ENCODE results near the gene TSSK3. TPM values are rescaled to one million over a fixed set of nuclear protein-coding genes. Genes with fewer than 3 reads are reported as not detected.

The TSSK3 gene
- polyA plus RNA-seq, 4 donors, result 1.5 to 6.2 (median 2.6) TPM

DNA sequence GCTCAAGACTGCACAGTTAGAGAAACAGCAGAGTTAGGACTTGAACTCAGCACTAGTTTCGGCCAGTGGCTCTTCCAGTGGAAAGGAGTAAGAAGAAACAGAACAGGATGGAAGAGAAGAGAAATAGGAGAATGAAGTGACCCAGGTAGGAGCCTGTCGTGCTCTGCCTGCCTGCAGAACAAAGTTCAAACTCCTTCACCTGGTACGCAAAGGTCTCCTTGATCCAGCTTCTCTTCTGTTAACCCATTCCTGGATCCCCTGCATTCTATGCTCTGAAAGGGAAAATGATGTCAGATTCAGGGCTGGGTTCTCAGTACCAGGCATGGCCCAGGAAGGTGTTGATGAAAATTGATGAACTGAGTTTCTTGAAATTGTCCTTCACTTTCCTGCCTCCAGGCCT is 3.9 kb upstream of the TSSK3 start:
- DNase-seq (ENCODE audit: low read depth in 4 of 4, low spot score in 3 of 4), result no peak

DNA sequence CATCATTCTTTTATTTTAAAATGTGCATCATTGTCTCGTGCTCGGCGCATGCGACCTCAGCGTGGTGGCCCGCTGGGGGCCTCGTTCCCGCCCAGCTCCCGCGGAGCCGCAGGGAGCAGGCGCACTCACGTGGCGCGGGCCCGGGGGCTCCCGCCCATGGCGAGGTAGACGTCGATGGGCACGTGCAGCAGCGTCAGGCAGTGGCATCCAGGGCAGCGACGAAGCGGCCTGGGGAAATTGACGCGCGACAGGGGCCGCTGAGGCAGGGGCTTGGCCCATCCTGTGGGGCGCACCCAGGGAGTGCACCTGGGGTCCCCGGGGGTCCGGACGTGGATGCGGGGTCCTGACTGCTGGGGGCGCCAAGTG is 1.0 kb upstream of the TSSK3 start:
- DNase-seq (ENCODE audit: low read depth in 4 of 4, low spot score in 3 of 4), result no peak

DNA sequence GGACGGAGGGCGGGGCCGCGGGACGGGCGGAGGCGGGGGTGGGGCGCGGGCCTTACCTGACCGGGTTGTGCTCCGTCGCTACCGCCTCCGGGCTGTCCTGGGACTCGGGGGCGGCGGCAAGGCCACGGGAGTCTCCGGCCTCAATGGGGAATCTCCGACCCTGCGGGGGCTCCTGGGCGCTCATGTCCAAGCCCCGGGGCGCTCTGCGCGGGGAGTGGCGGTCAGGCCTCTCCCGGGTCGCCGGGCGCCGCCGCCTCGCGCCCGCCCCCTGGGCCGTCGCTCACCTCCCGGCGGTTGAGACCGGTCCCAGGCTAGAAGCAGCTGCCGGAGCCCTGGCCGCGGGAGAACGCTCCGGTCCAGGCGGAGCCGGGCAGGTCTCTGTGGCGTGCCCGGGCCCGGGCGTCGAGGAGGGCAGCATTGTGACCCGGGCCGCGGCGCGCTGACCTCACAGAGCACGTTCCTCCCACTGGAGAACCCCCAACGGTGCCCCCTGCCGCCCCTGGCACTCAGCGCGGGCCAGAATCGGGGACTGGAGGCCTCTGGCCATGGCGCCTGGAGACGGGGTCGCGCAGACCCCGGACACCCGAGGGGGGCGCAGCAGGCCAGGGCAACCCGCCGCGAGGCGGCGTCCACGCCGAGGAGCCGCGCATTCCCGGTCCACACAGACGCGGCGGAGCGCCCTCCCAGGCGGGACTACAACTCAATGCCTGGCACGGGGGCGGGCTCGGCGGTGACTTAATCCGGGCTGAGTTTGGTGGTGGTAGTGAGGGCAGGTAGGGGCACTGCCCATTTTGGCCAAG is 465 bp upstream of the TSSK3 start:
- peak in 1 of 4 donors; percentile 46 for DNase-seq (ENCODE audit: low read depth in 4 of 4, low spot score in 3 of 4)

DNA sequence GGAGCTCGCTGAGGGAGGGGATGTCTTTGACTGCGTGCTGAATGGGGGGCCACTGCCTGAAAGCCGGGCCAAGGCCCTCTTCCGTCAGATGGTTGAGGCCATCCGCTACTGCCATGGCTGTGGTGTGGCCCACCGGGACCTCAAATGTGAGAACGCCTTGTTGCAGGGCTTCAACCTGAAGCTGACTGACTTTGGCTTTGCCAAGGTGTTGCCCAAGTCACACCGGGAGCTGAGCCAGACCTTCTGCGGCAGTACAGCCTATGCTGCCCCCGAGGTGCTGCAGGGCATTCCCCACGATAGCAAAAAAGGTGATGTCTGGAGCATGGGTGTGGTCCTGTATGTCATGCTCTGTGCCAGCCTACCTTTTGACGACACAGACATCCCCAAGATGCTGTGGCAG is 1.4 kb downstream of the TSSK3 start:
- no peak for DNase-seq (ENCODE audit: low read depth in 4 of 4, low spot score in 3 of 4)

DNA sequence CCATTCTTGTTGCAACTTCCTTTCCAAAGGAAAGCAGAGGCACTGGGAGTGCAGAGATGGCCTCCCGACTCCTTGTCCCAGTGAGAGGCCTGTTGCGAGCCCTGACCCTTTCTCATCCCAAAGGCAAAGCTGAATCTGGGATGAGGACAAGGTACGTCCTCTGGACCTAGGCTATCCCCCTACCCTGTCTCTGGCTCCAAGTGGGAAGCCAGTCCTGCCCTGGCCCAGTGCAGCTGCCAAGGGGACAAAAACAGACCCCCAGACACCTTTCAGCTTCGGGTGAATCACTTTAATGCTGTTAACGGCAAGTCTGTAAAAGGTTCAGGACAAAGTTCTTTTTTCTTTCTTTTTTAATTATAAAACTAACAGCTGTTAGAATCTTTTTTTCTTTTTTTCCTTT is 2.5 kb downstream of the TSSK3 start:
- no peak for DNase-seq (ENCODE audit: low read depth in 4 of 4, low spot score in 3 of 4)

GRCh38 chr1:32365445-32365844 is 3.1 kb downstream of the TSSK3 start:
- DNase-seq (ENCODE audit: low read depth in 4 of 4, low spot score in 3 of 4), result no peak

DNA sequence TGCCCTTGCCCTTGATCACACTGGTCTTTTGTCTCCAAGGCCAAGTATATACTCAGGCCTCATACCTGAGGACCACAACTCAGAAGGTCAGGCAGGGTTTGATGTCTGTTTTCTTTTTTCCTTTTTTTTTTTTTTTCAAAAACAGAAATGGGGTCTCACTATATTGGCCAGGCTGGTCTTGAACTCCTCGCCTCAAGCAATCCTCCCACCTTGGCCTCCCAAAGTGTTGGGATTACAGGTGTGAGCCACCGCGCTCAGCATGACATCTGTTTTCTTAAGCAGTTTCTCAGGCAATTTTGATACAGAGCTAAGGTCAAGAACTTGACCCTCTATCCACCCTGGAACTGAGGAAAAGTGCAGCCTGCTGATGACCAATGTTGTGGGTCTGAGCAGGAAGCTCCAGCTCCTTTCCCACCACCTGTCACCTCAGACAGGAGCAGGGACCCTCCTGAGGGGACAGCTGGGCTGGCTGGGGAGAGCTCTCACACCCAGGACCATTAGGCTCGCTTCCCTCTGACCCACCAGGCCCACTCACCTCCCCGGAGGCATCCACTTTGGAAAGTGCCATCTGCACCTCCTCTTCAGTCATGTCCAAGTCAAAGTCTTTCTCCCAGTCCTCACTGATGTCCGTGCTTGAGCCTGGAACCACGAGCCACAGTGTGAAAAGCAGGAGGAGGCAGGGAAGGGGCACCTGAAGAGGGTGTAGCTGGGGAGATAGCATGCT is 5.7 kb downstream of the TSSK3 start:
- no peak for DNase-seq (ENCODE audit: low read depth in 4 of 4, low spot score in 3 of 4)

- no peak for DNase-seq (ENCODE audit: low read depth in 4 of 4, low spot score in 3 of 4)
Observed at GRCh38 chr1:32372149-32372756, 9.9 kb downstream of the TSSK3 start.

GRCh38 chr1:32373996-32374592 is 11.8 kb downstream of the TSSK3 start:
- DNase-seq (ENCODE audit: low read depth in 4 of 4, low spot score in 3 of 4), result no peak

DNA sequence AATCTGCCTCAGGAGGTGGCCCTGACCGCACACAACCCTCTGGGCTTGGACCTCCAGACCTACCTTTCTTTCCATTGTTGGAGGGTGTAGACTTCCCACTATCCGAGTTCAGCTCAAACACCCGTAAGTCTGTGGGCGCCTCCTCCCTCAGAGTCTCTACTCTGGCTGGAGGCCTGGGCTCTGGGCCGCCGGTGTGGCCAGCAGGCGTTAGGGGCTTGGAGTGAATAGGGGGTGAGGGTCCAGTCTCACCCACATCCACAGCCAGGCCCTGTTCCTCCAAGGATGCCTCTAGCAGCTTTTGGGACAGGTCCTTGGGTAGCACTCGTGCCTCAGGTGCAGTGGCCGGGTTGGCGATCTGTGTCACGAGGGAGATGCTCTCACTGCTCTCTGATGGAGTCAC is 13.9 kb downstream of the TSSK3 start:
- DNase-seq (ENCODE audit: low read depth in 4 of 4, low spot score in 3 of 4), result no peak

DNA sequence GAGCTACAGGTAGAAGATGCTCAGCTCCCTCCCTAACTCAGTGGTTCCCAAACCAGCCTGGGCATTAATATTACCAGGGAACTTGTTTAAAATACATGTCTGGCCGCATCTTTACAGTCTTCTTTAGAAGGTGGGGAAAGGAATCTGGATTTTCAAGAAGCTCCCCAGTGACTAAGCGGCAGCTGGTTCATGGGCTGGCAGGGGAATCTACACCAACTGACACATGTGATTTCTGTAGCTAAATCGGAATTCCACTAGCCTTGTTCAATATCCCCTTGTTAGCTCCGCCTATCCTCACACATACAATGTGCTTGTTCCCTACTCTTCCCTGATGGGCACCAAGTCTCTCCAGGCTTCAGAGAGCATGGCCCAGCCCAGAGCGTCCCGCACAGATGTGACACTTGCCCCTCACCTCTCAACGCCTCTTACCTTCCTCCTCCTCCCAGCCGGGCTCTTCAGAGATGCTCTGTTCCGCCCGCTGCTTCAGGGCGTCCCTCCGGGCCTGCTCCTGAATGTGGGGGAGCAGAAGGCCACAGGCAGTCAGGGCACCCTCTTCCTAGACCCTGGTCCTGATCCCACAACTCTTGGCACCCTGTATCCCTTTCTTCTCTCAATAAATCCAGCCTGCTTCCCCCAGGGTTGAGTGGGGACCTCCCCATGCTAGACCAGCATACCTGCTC is 15.3 kb downstream of the TSSK3 start:
- DNase-seq (ENCODE audit: low read depth in 4 of 4, low spot score in 3 of 4), result no peak

DNA sequence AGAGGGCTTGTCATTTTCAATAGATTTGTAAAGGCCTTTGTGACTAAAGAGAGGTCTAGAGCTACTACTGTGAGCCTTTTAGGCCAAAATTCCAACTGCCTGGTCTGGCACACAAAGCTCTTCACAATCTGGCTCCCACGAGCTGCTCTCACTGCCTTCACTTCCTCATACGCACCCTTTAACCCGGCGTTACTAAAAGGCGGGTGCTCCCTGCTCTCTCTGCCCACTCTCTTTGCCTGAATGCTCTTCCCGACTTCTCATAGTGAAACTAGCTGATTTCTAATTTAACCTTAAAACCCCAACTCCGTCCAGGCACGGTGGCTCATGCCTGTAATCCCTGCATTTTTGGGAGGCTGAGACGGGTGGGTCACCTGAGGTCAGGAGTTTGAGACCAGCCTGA is 17.7 kb downstream of the TSSK3 start:
- no peak for DNase-seq (ENCODE audit: low read depth in 4 of 4, low spot score in 3 of 4)

DNA sequence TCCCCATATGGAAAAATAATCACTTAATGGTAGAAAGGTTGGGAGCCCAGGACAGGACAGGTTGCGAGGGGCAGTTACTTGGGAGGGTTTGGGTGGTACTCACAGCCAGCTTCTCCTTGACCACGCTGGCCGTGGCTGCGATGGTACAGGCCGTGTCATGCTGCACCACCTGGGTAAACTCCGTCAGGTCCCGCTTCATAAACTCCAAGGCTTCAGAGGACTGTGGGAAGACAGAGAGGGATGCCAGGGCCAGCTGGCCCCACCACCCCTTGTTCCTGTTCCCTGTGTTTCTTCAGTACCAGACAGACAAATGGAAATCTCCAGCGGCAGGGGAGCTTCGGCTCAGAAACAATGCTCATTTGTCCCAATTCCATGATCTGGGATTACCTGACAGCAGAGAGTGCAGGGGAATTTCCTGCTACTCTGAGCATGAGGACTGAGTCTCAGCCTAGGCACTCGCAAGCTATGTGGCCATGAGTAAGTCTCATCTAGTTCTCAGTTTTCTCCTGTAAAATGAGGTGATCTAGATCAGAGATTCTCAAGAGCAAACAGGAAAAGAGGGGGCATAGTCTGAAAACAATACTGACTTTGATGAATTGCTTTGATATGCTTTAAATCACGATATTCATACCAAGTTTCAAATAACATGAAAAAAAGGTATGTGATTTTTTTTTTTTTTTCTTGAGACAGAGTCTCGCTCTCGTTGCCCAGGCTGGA is 24.5 kb downstream of the TSSK3 start:
- no peak for DNase-seq (ENCODE audit: low read depth in 4 of 4, low spot score in 3 of 4)

- no peak for DNase-seq (ENCODE audit: low read depth in 4 of 4, low spot score in 3 of 4)
Observed at GRCh38 chr1:32388641-32389040, 26.3 kb downstream of the TSSK3 start.

DNA sequence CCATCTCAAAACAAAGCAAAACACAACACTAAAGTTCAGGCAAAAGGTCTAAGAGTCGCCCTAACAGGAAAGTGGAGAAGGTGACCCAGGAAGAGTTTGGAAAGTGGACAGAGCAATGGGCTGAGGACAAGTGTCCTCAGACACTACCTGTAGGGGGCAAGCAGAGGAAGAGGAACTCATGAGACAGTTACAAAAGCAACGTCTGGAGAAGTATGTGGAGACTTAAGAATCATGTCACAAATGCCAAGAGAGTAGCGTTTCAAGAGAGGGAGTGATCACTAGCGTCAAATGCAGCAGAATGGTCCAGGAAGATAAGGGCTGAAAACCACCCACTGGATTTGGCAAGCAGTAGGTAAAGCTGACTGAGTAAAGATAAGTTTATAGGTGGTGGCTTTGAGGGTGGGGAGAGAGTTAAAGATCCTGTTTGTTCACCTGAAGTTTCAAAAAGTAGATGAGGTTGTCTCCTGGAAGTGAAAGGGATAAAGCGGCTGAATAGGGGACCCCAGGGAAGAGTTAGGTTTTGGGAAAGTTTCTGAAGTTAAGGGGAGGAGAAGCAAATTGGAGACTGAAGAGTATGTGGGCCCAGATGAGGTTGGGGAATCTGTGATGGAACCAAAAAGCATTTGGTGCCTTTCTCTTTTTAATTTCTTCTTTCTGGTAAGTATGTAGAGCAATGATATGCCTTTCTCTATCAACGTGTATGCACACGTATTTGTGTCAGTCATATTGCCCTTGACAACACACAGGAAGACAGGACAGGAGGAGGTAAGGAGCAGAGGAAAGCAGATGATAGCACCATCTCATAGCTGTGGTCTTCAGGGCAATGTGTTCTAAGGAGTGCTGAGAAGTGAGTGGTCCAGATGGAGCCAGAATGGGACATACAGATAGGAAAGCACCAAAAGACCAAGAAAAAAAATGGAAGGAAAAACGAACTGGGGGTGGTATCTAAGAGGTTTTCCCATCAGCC is 28.8 kb downstream of the TSSK3 start:
- DNase-seq (ENCODE audit: low read depth in 4 of 4, low spot score in 3 of 4), result no peak

DNA sequence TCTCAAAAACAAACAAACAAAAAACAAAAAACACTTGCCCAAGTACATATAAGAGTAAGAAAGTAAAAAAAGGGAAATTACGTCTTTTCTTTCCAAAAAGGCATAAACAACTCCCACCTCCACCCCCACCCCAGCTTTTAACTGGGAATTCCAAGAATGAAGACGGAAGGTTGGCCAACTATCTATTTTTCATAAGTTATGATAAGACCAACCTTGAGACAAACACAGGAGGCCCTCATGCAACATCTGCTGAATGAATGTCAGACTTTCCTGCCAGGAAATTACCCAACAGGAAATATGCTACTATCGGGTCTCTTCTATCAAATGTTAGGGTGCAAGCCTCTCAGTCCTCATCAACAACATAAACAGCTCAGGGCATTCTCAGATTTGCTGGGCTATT is 30.0 kb downstream of the TSSK3 start:
- no peak for DNase-seq (ENCODE audit: low read depth in 4 of 4, low spot score in 3 of 4)

DNA sequence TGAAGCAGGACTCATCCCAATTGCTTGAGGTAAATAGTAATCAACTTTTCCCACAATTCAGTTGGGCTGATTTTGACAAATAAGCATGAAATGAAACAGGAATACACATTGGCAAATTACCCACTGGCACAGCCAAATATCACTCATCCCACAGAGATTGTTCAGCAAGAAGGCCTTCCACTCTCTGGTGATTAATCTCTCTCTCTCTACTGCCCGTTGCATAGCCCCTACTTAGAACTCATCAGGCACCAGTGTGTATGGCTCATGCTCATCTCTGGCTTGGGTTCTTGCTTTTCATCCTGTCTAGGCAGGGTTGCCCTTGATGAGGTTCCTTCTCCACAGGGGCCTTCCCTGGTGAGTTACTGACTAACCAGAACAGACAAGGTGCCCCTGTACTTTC is 30.8 kb downstream of the TSSK3 start:
- no peak for DNase-seq (ENCODE audit: low read depth in 4 of 4, low spot score in 3 of 4)

GRCh38 chr1:32393832-32394140 is 31.4 kb downstream of the TSSK3 start:
- DNase-seq (ENCODE audit: low read depth in 4 of 4, low spot score in 3 of 4), result peak in 2 of 4 donors; percentile 27 to 50

GRCh38 chr1:32394141-32394889 is 32.0 kb downstream of the TSSK3 start, which contains the start of gene BSDC1:
Gene BSDC1 (minus strand): TSS chr1:32394441. CDS start chr1:32394414, 27 bp downstream.
- DNase-seq (ENCODE audit: low read depth in 4 of 4, low spot score in 3 of 4), result peak; percentile 98 to 99 (median 98)
